A549 (cell line): Measurements from ENCODE around the gene ZNF384. TPM values are rescaled to one million over a fixed set of nuclear protein-coding genes. Genes with fewer than 3 reads are reported as not detected.

Experiments
- ATAC-seq, 2 experiments: fragments of 200-7000 bp in 1 of 2; fragments of >200 bp in 1 of 2; cut with Nextera tagmentation in 1 of 2; cut with Tn5 transposase in 1 of 2; 3 replicates each; pipeline versions ENCODE4 v1.8.0 to v1.9.1; 2018 to 2020; ENCODE audit warnings: mild to moderate bottlenecking in 1 of 2, moderate library complexity in 1 of 2
- CTCF ChIA-PET: fragments of 300-600 bp; sonication (Branson Sonifier 250); formaldehyde crosslinking; extraction: SDS; loops from one replicate; lab custom pipeline; 2021; ENCODE audit warnings: antibody characterized with exemption, inconsistent platforms; lab: Yijun Ruan, JAX
- POLR2A ChIA-PET: fragments of 350-600 bp; formaldehyde crosslinking; extraction: SDS; loops from one replicate; lab custom pipeline; 2021; ENCODE audit warnings: antibody characterized with exemption, inconsistent platforms; lab: Yijun Ruan, JAX
- DNase-seq, 2 experiments: peaks; one replicate each; pipeline versions ENCODE4 v3.0.0 to v3.0.0-alpha.2; 2011 to 2016; ENCODE audit warnings: low read depth in 1 of 2, low spot score in 1 of 2
- FAIRE-seq: peaks from 2 replicates; lab custom pipeline; 2011; peaks lifted over from hg19 to GRCh38; lab: Jason Lieb, UNC
- H3K27ac ChIP-seq, 2 experiments: fragments of >200 bp; sonication (Bioruptor Twin); formaldehyde crosslinking; 3 replicates each; pipeline ENCODE4 v1.5.1; 2016 to 2017
- H3K4me1 ChIP-seq: fragments of >200 bp; sonication (Bioruptor Twin); formaldehyde crosslinking; 3 replicates; pipeline ENCODE4 v1.6.1; 2016
- H3K4me2 ChIP-seq: fragments of >200 bp; sonication (Bioruptor Twin); formaldehyde crosslinking; 3 replicates; pipeline ENCODE4 v1.6.1; 2016
- H3K4me3 ChIP-seq: fragments of >200 bp; sonication (Bioruptor Twin); formaldehyde crosslinking; 3 replicates; pipeline ENCODE4 v1.5.1; 2016
- H3K9me3 ChIP-seq: fragments of >200 bp; sonication (Bioruptor Twin); formaldehyde crosslinking; 3 replicates; pipeline ENCODE4 v1.6.1; 2016
- CBX8 ChIP-seq: fragments of 200-600 bp; sonication (generic); IDR thresholded peaks from 2 replicates; pipeline ENCODE4 v1.6.1; 2016
- CEBPB ChIP-seq, 2 experiments: fragments of >200 bp in 1 of 2; sonication (Bioruptor Twin) in 1 of 2; formaldehyde crosslinking in 1 of 2; IDR thresholded peaks; 2 replicates each; pipeline ENCODE4 v1.6.1; 2012 to 2016
- CHD4 ChIP-seq: fragments of 200-600 bp; sonication (generic); IDR thresholded peaks from 2 replicates; pipeline ENCODE4 v1.6.1; 2016; ENCODE audit warnings: antibody characterized with exemption, mild to moderate bottlenecking, borderline replicate concordance
- EHF ChIP-seq: fragments of 250-450 bp; sonication (Bioruptor Pico); IDR thresholded peaks from 2 replicates; pipeline ENCODE4 v1.5.0; 2020; ENCODE audit warnings: mild to moderate bottlenecking
- EP300 ChIP-seq, 2 experiments: fragments of >200 bp; sonication (Bioruptor Twin); formaldehyde crosslinking; IDR thresholded peaks; 2 replicates in 1 of 2; 3 replicates in 1 of 2; pipeline ENCODE4 v1.6.1; 2016 to 2017
- FOSB ChIP-seq: fragments of 250-450 bp; sonication (Bioruptor Pico); IDR thresholded peaks from 2 replicates; pipeline ENCODE4 v1.5.0; 2020; ENCODE audit warnings: mild to moderate bottlenecking, moderate library complexity
- FOSL2 ChIP-seq, 2 experiments: fragments of 450-650 bp in 1 of 2; fragments of >200 bp in 1 of 2; sonication (Bioruptor Twin) in 1 of 2; formaldehyde crosslinking; IDR thresholded peaks; 2 replicates each; pipeline versions ENCODE4 v1.5.0 to v1.6.1; 2016 to 2020; ENCODE audit warnings: mild to moderate bottlenecking in 1 of 2, moderate library complexity in 1 of 2
- GATA3 ChIP-seq: IDR thresholded peaks from 2 replicates; pipeline ENCODE4 v1.6.1; 2012; ENCODE audit warnings: borderline replicate concordance
- HDAC2 ChIP-seq: fragments of 200-600 bp; sonication (generic); IDR thresholded peaks from 2 replicates; pipeline ENCODE4 v1.6.1; 2016
- HOXB13 ChIP-seq: fragments of 250-450 bp; sonication (Bioruptor Pico); IDR thresholded peaks from 2 replicates; pipeline ENCODE4 v1.5.0; 2020; ENCODE audit warnings: low read depth, mild to moderate bottlenecking, moderate library complexity
- HOXB5 ChIP-seq: fragments of 250-450 bp; sonication (Bioruptor Pico); IDR thresholded peaks from 2 replicates; pipeline ENCODE4 v1.5.0; 2020; ENCODE audit warnings: mild to moderate bottlenecking, moderate library complexity
- KDM1A ChIP-seq: fragments of 200-600 bp; sonication (generic); IDR thresholded peaks from 2 replicates; pipeline ENCODE4 v1.6.1; 2016; ENCODE audit warnings: low read depth, mild to moderate bottlenecking
- KDM5A ChIP-seq: fragments of 200-600 bp; sonication (generic); IDR thresholded peaks from 2 replicates; pipeline ENCODE4 v1.6.1; 2016; ENCODE audit warnings: antibody characterized with exemption, mild to moderate bottlenecking
- MAFK ChIP-seq: fragments of 450-650 bp; IDR thresholded peaks from 2 replicates; pipeline ENCODE4 v1.6.1; 2014; ENCODE audit not compliant: partially characterized antibody
- MAZ ChIP-seq: fragments of 150-350 bp; IDR thresholded peaks from 2 replicates; pipeline ENCODE4 v1.6.1; 2014; ENCODE audit warnings: antibody characterized with exemption, low read depth, low read length, borderline replicate concordance
- MYC ChIP-seq: IDR thresholded peaks from 2 replicates; pipeline ENCODE4 v1.6.1; 2012; ENCODE audit warnings: mild to moderate bottlenecking, inconsistent platforms, low read length, improper control_type of control experiment, borderline replicate concordance
- NPAS2 ChIP-seq: fragments of 250-450 bp; sonication (Bioruptor Pico); IDR thresholded peaks from 2 replicates; pipeline ENCODE4 v1.8.0; 2022; ENCODE audit warnings: mild to moderate bottlenecking, moderate library complexity, borderline replicate concordance
- NR3C1 ChIP-seq: fragments of >200 bp; sonication (Bioruptor Twin); formaldehyde crosslinking; IDR thresholded peaks from 3 replicates; pipeline ENCODE4 v1.6.1; 2017
- POLR2A ChIP-seq: IDR thresholded peaks from 2 replicates; pipeline ENCODE4 v1.6.1; 2012; ENCODE audit warnings: mild to moderate bottlenecking, low read length
- POLR2AphosphoS2 ChIP-seq: conservative IDR thresholded peaks from 2 replicates; pipeline ENCODE4 v1.6.1; 2012; ENCODE audit warnings: low read length, improper control_type of control experiment, inconsistent platforms
- RARB ChIP-seq: fragments of 250-450 bp; sonication (Bioruptor Pico); IDR thresholded peaks from 2 replicates; pipeline ENCODE4 v1.8.0; 2021; ENCODE audit warnings: mild to moderate bottlenecking, moderate library complexity
- RCOR1 ChIP-seq: fragments of 150-350 bp; IDR thresholded peaks from 2 replicates; pipeline ENCODE4 v1.6.1; 2014; ENCODE audit warnings: antibody characterized with exemption, low read length, low read depth
- RFX5 ChIP-seq: fragments of 450-650 bp; IDR thresholded peaks from 2 replicates; pipeline ENCODE4 v1.7.1; 2014; ENCODE audit warnings: antibody characterized with exemption, mild to moderate bottlenecking, moderate library complexity
- TP53 ChIP-seq: fragments of 250-450 bp; sonication (Bioruptor Pico); IDR thresholded peaks from 2 replicates; pipeline ENCODE4 v1.5.0; 2021; ENCODE audit warnings: mild to moderate bottlenecking, moderate library complexity
- ZNF302 ChIP-seq: fragments of 250-450 bp; sonication (Bioruptor Pico); IDR thresholded peaks from 2 replicates; pipeline ENCODE4 v1.9.0; 2021; ENCODE audit warnings: inconsistent platforms, mild to moderate bottlenecking, moderate library complexity
- ZSCAN20 ChIP-seq: fragments of 250-450 bp; sonication (Bioruptor Pico); IDR thresholded peaks from 2 replicates; pipeline ENCODE4 v1.8.0; 2022; ENCODE audit warnings: mild to moderate bottlenecking, moderate library complexity
- WGBS: methylation state at CpG from one replicate; pipeline ENCODE4 v1.1.6; 2017; ENCODE audit errors: missing lambda C conversion rate; 5-methylcytosine and 5-hydroxymethylcytosine counted together
- polyA plus RNA-seq, 4 experiments: library from polyadenylated mRNA; depleted of rRNA in 3 of 4; stranded (reverse); fragments of >200 nt; fragmentation: RNase III in 1 of 4; extraction: RNeasy Plus Mini Kit Qiagen cat#74134 plus additional on column Dnase treatment in 1 of 4; gene quantifications; 2 replicates in 3 of 4; 3 replicates in 1 of 4; pipeline ENCODE4 v1.2.3, GENCODE V29; 2011 to 2017
- TF ChIP-seq, protein P1 (sequence below): fragments of 250-450 bp; sonication (Bioruptor Pico); IDR thresholded peaks from 2 replicates; pipeline ENCODE4 v1.5.0; 2020; ENCODE audit warnings: low read depth, mild to moderate bottlenecking, moderate library complexity
- TF ChIP-seq, protein P2 (sequence below): fragments of >200 bp; sonication (Bioruptor Twin); formaldehyde crosslinking; IDR thresholded peaks from 3 replicates; pipeline ENCODE4 v1.6.1; 2016
- TF ChIP-seq, protein P3 (sequence below): fragments of >200 bp; sonication (Bioruptor Twin); formaldehyde crosslinking; IDR thresholded peaks from 2 replicates; pipeline ENCODE4 v1.6.1; 2016
- TF ChIP-seq, protein P4 (sequence below): IDR thresholded peaks from 2 replicates; pipeline ENCODE4 v1.6.1; 2012
- TF ChIP-seq, protein P5 (sequence below): fragments of 150-350 bp; IDR thresholded peaks from 2 replicates; pipeline ENCODE4 v1.6.1; 2014; ENCODE audit warnings: low read depth, mild to moderate bottlenecking, low read length
- TF ChIP-seq, protein P6 (sequence below): IDR thresholded peaks from 2 replicates; pipeline ENCODE4 v1.6.1; 2012; ENCODE audit warnings: low read depth, borderline replicate concordance

The ZNF384 gene
- polyA plus RNA-seq, 2 of the 4 experiments (the other 2 are of a cell fraction), result 59.6 to 79.8 TPM

DNA sequence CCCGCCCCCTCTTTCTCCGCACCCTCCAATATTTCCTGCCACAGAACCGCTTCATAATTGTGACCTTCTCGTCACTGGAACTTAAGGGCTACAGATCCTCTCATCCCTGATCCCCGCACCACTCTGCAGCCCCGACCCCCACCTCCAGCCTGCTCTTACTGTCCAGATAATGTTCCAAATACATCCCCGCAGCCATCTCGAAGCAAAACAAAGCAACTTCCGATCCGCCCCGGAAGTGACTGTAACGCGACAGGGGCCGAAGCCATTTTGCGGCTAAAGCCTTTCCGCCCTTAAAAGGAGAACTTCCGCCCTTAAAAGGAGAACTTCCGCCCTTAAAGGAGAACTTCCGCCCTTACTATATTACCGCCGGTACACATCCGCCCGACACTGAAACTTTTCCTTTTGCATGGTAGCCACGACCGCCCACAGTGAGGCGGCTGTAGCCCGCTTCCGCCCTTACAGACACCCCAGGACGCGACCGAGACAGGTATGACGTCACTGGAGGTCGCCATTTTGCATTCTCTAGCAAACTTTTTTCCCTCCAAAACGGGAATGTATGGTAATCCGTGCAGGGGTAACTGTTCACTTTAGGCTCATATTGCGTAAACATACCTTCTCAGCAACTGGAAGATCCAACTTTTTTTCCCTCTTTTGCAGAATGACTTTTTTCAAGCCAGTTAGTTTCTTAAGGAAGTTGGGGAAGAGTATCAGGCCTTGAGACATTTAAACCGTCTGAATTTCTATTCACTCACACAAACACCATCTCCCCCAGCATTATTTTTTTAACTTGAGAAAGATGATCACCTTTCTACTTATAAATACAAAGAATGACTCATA lies 26.1 kb downstream of the ZNF384 start, which contains the start of gene ING4:
TSS of gene ING4 (minus strand) at position 214 of the 837 bp plus-strand sequence. CDS start at position 196, 18 bp downstream.
- WGBS, result 2% methylated on average over 37 of the region's 37 CpGs
- FAIRE-seq (peak; percentile 68), DNase-seq (peak; percentile 100), ATAC-seq (peak; percentile 98 to 99)
- peaks cover 7% of the 10 kb centered on the region; the same call in 2 of the 3 replicates for H3K4me1 ChIP-seq
- H3K4me3 ChIP-seq, result peak within 1 kb of the TSS; percentile 77
- peak within 1 kb of the TSS; percentile 85 for H3K4me2 ChIP-seq
- ChIA-PET CTCF (interaction anchor here (0.7 to 1.2 kb wide), 6 partner anchors 21 to 166 kb away, joined by 3 to 5 read pairs (median 4); partner anchors contain the start of genes P3H3 and ZNF384), POLR2A (interaction anchor here (0.6 kb wide), 2 partner anchors 26 to 103 kb away, joined by 4 read pairs; partner anchors contain the start of genes PTMS and ZNF384)
- peak within 1 kb of the TSS; percentile 72 to 80 for H3K27ac ChIP-seq
- H3K9me3 ChIP-seq, result no peaks in the 10 kb centered on the region
- TF ChIP-seq MYC (no peak; the same call in 1 of the 2 replicates), ZNF302 (CRISPR knock-in tag) (peak; percentile 80), RFX5 (peak; percentile 72; the same call in 1 of the 2 replicates), HOXB5 (CRISPR knock-in tag) (peak; percentile 83; the same call in 1 of the 2 replicates), EHF (CRISPR knock-in tag) (peak; percentile 88), MAFK (peak; percentile 36), NR3C1 (no peak), KDM1A (no peak), MAZ (no peak), HDAC2 (no peak), ZSCAN20 (CRISPR knock-in tag) (0 out of 2 replicates have a peak, but pooled peaks have one; percentile 28), POLR2A (no peak; the same call in 1 of the 2 replicates), RARB (CRISPR knock-in tag) (no peak; the same call in 1 of the 2 replicates), CHD4 (no peak), KDM5A (peak; percentile 96), FOSB (CRISPR knock-in tag) (0 out of 2 replicates have a peak, but pooled peaks have one; percentile 29), GATA3 (no peak; the same call in 1 of the 2 replicates), RCOR1 (no peak), POLR2AphosphoS2 (no peak), TP53 (CRISPR knock-in tag) (peak; percentile 34; the same call in 1 of the 2 replicates), HOXB13 (CRISPR knock-in tag) (peak; percentile 78), EP300 (IDR thresholded peaks at IDR 0.05) (no peak), CEBPB (IDR thresholded peaks at IDR 0.05) (peak in 1 of 2 experiments; percentile 54; a peak in 1 of 4 replicates), NPAS2 (no peak), FOSL2 (IDR thresholded peaks at IDR 0.05) (no peak), FOSL2 (CRISPR knock-in tag; IDR thresholded peaks at IDR 0.05) (peak; percentile 77), CBX8 (no peak)
- TF ChIP-seq, protein P1, sequence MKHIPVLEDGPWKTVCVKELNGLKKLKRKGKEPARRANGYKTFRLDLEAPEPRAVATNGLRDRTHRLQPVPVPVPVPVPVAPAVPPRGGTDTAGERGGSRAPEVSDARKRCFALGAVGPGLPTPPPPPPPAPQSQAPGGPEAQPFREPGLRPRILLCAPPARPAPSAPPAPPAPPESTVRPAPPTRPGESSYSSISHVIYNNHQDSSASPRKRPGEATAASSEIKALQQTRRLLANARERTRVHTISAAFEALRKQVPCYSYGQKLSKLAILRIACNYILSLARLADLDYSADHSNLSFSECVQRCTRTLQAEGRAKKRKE (CRISPR knock-in tag), result peak; percentile 83; the same call in 1 of the 2 replicates
- TF ChIP-seq, protein P2, sequence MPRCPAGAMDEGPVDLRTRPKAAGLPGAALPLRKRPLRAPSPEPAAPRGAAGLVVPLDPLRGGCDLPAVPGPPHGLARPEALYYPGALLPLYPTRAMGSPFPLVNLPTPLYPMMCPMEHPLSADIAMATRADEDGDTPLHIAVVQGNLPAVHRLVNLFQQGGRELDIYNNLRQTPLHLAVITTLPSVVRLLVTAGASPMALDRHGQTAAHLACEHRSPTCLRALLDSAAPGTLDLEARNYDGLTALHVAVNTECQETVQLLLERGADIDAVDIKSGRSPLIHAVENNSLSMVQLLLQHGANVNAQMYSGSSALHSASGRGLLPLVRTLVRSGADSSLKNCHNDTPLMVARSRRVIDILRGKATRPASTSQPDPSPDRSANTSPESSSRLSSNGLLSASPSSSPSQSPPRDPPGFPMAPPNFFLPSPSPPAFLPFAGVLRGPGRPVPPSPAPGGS, result no peak
- TF ChIP-seq, protein P3, sequence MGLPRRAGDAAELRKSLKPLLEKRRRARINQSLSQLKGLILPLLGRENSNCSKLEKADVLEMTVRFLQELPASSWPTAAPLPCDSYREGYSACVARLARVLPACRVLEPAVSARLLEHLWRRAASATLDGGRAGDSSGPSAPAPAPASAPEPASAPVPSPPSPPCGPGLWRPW, result no peak
- TF ChIP-seq, protein P4, sequence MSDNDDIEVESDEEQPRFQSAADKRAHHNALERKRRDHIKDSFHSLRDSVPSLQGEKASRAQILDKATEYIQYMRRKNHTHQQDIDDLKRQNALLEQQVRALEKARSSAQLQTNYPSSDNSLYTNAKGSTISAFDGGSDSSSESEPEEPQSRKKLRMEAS, result peak; percentile 90
- TF ChIP-seq, protein P5, sequence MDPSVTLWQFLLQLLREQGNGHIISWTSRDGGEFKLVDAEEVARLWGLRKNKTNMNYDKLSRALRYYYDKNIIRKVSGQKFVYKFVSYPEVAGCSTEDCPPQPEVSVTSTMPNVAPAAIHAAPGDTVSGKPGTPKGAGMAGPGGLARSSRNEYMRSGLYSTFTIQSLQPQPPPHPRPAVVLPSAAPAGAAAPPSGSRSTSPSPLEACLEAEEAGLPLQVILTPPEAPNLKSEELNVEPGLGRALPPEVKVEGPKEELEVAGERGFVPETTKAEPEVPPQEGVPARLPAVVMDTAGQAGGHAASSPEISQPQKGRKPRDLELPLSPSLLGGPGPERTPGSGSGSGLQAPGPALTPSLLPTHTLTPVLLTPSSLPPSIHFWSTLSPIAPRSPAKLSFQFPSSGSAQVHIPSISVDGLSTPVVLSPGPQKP, result peak; percentile 94
- TF ChIP-seq, protein P6, sequence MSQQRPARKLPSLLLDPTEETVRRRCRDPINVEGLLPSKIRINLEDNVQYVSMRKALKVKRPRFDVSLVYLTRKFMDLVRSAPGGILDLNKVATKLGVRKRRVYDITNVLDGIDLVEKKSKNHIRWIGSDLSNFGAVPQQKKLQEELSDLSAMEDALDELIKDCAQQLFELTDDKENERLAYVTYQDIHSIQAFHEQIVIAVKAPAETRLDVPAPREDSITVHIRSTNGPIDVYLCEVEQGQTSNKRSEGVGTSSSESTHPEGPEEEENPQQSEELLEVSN, result peak; percentile 97
